ENCODE results near the gene AKAP6. TPM values are rescaled to one million over a fixed set of nuclear protein-coding genes. Genes with fewer than 3 reads are reported as not detected.

Gene AKAP6
- total RNA-seq, 1 experiment from 2014 or later, result 1.1 TPM

GRCh38 chr14:32537166-32537565 lies 208.1 kb downstream of the AKAP6 start:
- Mint-ChIP-seq H3K9me3 (no peaks in the 10 kb centered on the region; a peak in 1 of 5 replicates), H3K4me1 (no peaks in the 10 kb centered on the region), H3K27ac (no peak overlapping the region), H3K36me3 (ENCODE audit: insufficient read depth in 1 of 3, low read depth in 3 of 3) (no peaks in the 10 kb centered on the region), H3K4me3 (no peak overlapping the region), H3K27me3 (ENCODE audit: low read depth) (no peaks in the 10 kb centered on the region; the same call in 1 of the 2 replicates)
- H2BK20ac ChIP-seq (ENCODE audit: low read depth, low read length, poor library complexity, severe bottlenecking), result no peak overlapping the region
- no peak overlapping the region for H3K23ac ChIP-seq (ENCODE audit: insufficient read length, low read depth, low read length)
- no peaks in the 10 kb centered on the region for H3K4me1 ChIP-seq (ENCODE audit: insufficient read depth, low read length)
- no peak overlapping the region for H4K91ac ChIP-seq (ENCODE audit: insufficient read length, low read depth, low read length)
- H3K27ac ChIP-seq (ENCODE audit: insufficient read length, low read depth, low read length), result no peak overlapping the region
- H3K4ac ChIP-seq (ENCODE audit: low read depth, low read length), result no peak overlapping the region
- no peak for TF ChIP-seq CTCF (conservative IDR thresholded peaks at IDR 0.05)
- DNase-seq, result no peak
- no peaks in the 10 kb centered on the region for H3K79me2 ChIP-seq (ENCODE audit: insufficient read depth, low read length)
- no peaks in the 10 kb centered on the region for H3K9me3 ChIP-seq (ENCODE audit: control insufficient read depth, low read depth, low read length)
- H3K27me3 ChIP-seq (ENCODE audit: insufficient read depth, low read length), result no peaks in the 10 kb centered on the region
- no peak overlapping the region for H2AK5ac ChIP-seq (ENCODE audit: insufficient read length, low read length)
- H3K4me2 ChIP-seq (ENCODE audit: insufficient read depth, insufficient read length, low read length), result no peak overlapping the region
- no CpG with 5 or more reads among the region's 4 CpGs for WGBS (ENCODE audit: extremely low coverage, insufficient read length, low lambda C conversion rate)
- no peak overlapping the region for H2BK5ac ChIP-seq (ENCODE audit: insufficient read length, low read length)
- no peak overlapping the region for H3K18ac ChIP-seq (ENCODE audit: insufficient read length, low read depth, low read length)
- no peaks in the 10 kb centered on the region for H3K79me1 ChIP-seq (ENCODE audit: insufficient read depth, low read depth, low read length, poor library complexity, severe bottlenecking)
- no peak overlapping the region for H3K56ac ChIP-seq (ENCODE audit: insufficient read length, low read depth, low read length)
- H2BK120ac ChIP-seq (ENCODE audit: low read depth, low read length, poor library complexity, severe bottlenecking), result no peak overlapping the region
- H3K23me2 ChIP-seq (ENCODE audit: insufficient read length, low read depth, low read length, poor library complexity, severe bottlenecking), result no peaks in the 10 kb centered on the region
- H2BK12ac ChIP-seq (ENCODE audit: insufficient read length, low read depth, low read length), result no peak overlapping the region
- no peak overlapping the region for H2BK15ac ChIP-seq (ENCODE audit: low read depth, low read length)
- H2AFZ ChIP-seq (ENCODE audit: low read length), result no peak overlapping the region
- no peak overlapping the region for H3T11ph ChIP-seq (ENCODE audit: low read length)
- no peak overlapping the region for H3K9ac ChIP-seq (ENCODE audit: extremely low read depth, insufficient read length, low read length)
- no peaks in the 10 kb centered on the region for H4K20me1 ChIP-seq (ENCODE audit: control insufficient read depth, insufficient read depth, insufficient read length)
- no peak overlapping the region for H4K8ac ChIP-seq (replicated peaks; ENCODE audit: insufficient read length, low read depth, low read length)
- no peak overlapping the region for H4K5ac ChIP-seq (ENCODE audit: insufficient read length, low read depth, low read length)
- H3K14ac ChIP-seq (ENCODE audit: insufficient read depth, low read length), result no peak overlapping the region

Measured in H9 (cell line).